Neural crest cell (in vitro differentiated cells): ENCODE results near the gene SEMA4A. TPM values are rescaled to one million over a fixed set of nuclear protein-coding genes. Genes with fewer than 3 reads are reported as not detected.

Experiments used
- DNase-seq: peaks from one replicate; pipeline ENCODE4 v3.0.0; 2021; ENCODE audit warnings: low read depth, mixed read lengths, low spot score
- H3K27ac Mint-ChIP-seq: one replicate; pipeline ENCODE4 v1.8.0; 2021; ENCODE audit warnings: mild to moderate bottlenecking, mixed read lengths; ENCODE audit not compliant: unreplicated experiment
- H3K27me3 Mint-ChIP-seq: 2 replicates; pipeline ENCODE4 v1.8.0; 2021; ENCODE audit warnings: low read depth, mild to moderate bottlenecking, mixed read lengths
- H3K36me3 Mint-ChIP-seq: 2 replicates; pipeline ENCODE4 v1.8.0; 2021; ENCODE audit warnings: low read depth, mild to moderate bottlenecking, mixed read lengths
- H3K4me1 Mint-ChIP-seq: 2 replicates; pipeline ENCODE4 v1.8.0; 2021; ENCODE audit warnings: mixed read lengths
- H3K4me3 Mint-ChIP-seq: one replicate; pipeline ENCODE4 v1.8.0; 2021; ENCODE audit warnings: mild to moderate bottlenecking, mixed read lengths
- H3K9me3 Mint-ChIP-seq: 2 replicates; pipeline ENCODE4 v1.8.0; 2021; ENCODE audit warnings: mixed read lengths
- CTCF ChIP-seq: fragments of 200-600 bp; sonication (generic); conservative IDR thresholded peaks from 2 replicates; pipeline ENCODE4 v1.5.0; 2021; ENCODE audit warnings: antibody characterized with exemption, mild to moderate bottlenecking
- total RNA-seq: library from RNA; stranded (reverse); gene quantifications from 2 replicates; pipeline ENCODE4 v1.2.1, GENCODE V29; 2021

The SEMA4A gene
- total RNA-seq, 1 donor from 2014 or later, result 1.3 TPM

GRCh38 chr1:156138458-156138867 is 14.9 kb upstream of the SEMA4A start:
- no peak for TF ChIP-seq CTCF
- Mint-ChIP-seq H3K36me3 (no peaks in the 10 kb centered on the region), H3K9me3 (no peaks in the 10 kb centered on the region)

GRCh38 chr1:156140879-156141707 is 12.3 kb upstream of the SEMA4A start:
- Mint-ChIP-seq H3K36me3 (no peaks in the 10 kb centered on the region), H3K4me1 (peaks cover 16% of the 10 kb centered on the region), H3K27me3 (peaks cover 5% of the 10 kb centered on the region), H3K27ac (peak overlapping the region; percentile 53), H3K9me3 (no peaks in the 10 kb centered on the region), H3K4me3 (peak overlapping the region; percentile 18)
- peak; percentile 76 for TF ChIP-seq CTCF
- DNase-seq, result peak; percentile 66

More at GRCh38 chr1:156138458-156138867, 14.9 kb upstream of the SEMA4A start:
- Mint-ChIP-seq H3K4me3 (no peak overlapping the region), H3K27ac (no peak overlapping the region), H3K4me1 (peaks cover 11% of the 10 kb centered on the region), H3K27me3 (no peaks in the 10 kb centered on the region)
- DNase-seq, result no peak

- Mint-ChIP-seq H3K4me1 (peaks cover 22% of the 10 kb centered on the region), H3K27me3 (peaks cover 20% of the 10 kb centered on the region), H3K27ac (no peak overlapping the region), H3K36me3 (no peaks in the 10 kb centered on the region), H3K4me3 (no peak overlapping the region), H3K9me3 (no peaks in the 10 kb centered on the region)
- no peak for DNase-seq
- no peak for TF ChIP-seq CTCF
Observed at GRCh38 chr1:156143765-156144489, 9.5 kb upstream of the SEMA4A start.

- Mint-ChIP-seq H3K27me3 (peaks cover 28% of the 10 kb centered on the region), H3K9me3 (no peaks in the 10 kb centered on the region), H3K36me3 (no peaks in the 10 kb centered on the region), H3K4me3 (no peak overlapping the region), H3K27ac (no peak overlapping the region), H3K4me1 (peaks cover 22% of the 10 kb centered on the region)
- TF ChIP-seq CTCF, result no peak
- DNase-seq, result no peak
Observed at GRCh38 chr1:156144742-156145141, 8.6 kb upstream of the SEMA4A start.

- no peaks in the 10 kb centered on the region for H3K36me3 Mint-ChIP-seq
- H3K9me3 Mint-ChIP-seq, result no peaks in the 10 kb centered on the region
- no peak overlapping the region for H3K4me3 Mint-ChIP-seq
- H3K4me1 Mint-ChIP-seq, result peaks cover 26% of the 10 kb centered on the region
- peaks cover 37% of the 10 kb centered on the region for H3K27me3 Mint-ChIP-seq
- no peak for TF ChIP-seq CTCF
- no peak for DNase-seq
- no peak overlapping the region for H3K27ac Mint-ChIP-seq
Observed at GRCh38 chr1:156145650-156146019, 7.8 kb upstream of the SEMA4A start.
